KBM-7 (cell line): ENCODE data around the gene TNFSF12.
A peak's percentile ranks its signal among the peaks of the same experiment; 100 is the strongest.

ENCODE experiments used
- DNase-seq: peaks from one replicate; pipeline ENCODE4 v3.0.0-alpha.2; 2015
- in situ Hi-C: fragments of 300-500 bp; cut with MboI; formaldehyde crosslinking; loops from 2 replicates; pipeline ENCODE4 v1.14.3; 2020; ENCODE audit warnings: low sequenced_read_pairs, low pct_unique_long_range_greater_than_20kb, mixed read lengths

Gene TNFSF12

DNA sequence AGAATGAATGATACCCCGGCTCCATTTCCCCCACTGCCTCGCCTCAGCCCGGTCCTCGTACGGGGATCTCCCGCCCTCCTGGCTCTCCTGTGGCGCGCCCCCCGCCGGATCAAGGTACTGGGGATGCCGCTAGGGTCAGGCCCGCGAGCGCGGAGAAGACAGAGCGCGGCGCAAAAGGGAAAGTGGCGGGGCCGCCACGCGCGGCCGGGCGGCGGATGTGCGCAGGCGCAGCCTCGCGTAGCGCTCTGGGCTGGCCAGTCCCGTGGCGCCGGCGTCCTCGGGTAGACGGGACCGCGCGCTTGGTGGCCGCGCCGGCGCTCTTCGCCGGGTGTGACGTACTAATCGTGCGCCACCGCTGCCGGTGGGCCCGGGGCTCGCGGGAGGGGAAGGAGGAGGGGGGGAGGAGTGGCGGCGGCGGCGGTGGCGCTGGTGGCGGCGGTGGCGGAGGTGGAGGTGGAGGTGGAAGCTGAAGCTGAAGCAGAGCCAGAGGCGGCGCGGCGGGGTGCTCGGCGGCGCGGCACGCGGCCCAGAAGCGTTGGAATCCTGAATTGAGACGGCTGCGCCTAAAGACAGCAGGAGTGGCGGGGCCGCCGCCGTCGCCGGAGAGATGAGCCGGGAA, 12.8 kb downstream of the TNFSF12 start, which contains the start of gene SENP3:
Gene SENP3 (plus strand): TSS at position 331 of the 619 bp plus-strand sequence. CDS start 1,158 bp downstream, outside the sequence.
- DNase-seq: peak; percentile 86
- in situ Hi-C loops: no loop called here

DNA sequence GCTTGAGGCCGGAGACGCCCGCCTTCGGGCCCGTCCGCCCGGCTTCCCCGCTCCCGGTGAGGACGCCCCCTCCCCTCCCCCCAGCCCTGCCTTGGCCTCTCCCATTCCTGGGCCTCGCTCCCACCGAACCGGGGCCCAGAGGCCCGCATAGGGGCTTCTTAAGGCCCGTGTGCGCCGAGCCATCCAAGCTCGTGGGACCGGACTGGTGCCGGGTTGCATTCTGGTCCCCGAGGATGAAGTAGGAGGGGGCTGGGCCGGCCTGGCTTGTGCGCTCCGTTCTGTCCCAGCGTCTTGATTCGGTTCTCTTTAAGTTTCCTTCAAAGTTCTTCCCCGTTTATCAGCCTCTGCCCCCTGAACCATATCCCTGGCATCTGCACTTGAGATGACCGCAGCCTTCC, 13.3 kb downstream of the TNFSF12 start:
- in situ Hi-C loops: no loop called here
- DNase-seq: no peak

DNA sequence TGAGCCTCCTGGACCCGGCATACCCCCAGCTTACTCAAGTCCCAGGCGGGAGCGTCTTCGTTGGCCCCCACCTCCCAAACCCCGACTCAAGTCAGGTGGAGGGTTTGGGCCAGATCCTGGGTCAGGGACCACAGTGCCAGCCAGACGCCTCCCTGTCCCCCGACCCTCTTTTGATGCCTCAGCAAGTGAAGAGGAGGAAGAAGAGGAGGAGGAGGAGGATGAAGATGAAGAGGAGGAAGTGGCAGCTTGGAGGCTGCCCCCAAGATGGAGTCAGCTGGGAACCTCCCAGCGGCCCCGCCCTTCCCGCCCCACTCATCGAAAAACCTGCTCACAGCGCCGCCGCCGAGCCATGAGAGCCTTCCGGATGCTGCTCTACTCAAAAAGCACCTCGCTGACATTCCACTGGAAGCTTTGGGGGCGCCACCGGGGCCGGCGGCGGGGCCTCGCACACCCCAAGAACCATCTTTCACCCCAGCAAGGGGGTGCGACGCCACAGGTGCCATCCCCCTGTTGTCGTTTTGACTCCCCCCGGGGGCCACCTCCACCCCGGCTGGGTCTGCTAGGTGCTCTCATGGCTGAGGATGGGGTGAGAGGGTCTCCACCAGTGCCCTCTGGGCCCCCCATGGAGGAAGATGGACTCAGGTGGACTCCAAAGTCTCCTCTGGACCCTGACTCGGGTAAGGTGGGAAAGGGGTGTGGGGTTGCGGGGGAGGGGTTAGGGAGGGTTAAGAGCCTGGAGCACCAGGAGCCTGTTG, 14.4 kb downstream of the TNFSF12 start:
- no peak for DNase-seq
- in situ Hi-C loops: no loop called here

DNA sequence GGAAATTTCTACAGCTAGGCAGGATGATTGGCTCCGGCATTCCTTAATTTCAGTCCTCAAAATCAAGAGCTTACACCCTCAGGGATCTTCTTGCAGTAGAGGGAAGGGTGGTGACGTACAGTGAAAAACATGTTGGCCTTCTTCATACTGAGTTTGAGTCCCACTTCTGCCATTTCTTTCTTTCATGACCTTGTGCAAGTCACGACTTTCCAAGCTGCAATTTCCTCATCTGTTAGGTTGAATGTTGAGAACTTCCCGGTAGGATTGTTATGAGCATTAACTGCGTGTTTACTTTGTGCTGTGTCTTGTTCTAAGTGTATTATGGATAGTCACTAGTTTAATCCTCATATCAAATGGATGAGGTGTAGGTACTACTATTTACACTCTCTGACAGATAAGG, 20.7 kb downstream of the TNFSF12 start:
- DNase-seq: no peak
- in situ Hi-C loops: no loop called here

DNA sequence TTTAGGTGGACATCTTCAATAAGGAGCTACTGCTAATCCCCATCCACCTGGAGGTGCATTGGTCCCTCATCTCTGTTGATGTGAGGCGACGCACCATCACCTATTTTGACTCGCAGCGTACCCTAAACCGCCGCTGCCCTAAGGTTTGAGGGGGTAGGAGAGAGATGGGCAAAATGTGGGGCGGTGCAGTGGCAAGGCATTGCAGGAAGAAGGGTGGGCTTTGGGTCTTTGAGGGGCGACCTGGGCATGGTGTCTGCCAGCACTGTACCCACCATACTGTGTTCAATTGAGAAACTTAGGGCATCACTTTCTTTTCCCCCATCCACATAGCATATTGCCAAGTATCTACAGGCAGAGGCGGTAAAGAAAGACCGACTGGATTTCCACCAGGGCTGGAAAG, 21.5 kb downstream of the TNFSF12 start:
- in situ Hi-C loops: no loop called here
- no peak for DNase-seq

DNA sequence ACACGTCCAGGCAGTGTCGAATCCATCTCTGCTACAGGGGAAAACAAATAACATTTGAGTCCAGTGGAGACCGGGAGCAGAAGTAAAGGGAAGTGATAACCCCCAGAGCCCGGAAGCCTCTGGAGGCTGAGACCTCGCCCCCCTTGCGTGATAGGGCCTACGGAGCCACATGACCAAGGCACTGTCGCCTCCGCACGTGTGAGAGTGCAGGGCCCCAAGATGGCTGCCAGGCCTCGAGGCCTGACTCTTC, 23.4 kb downstream of the TNFSF12 start:
- in situ Hi-C loops: no loop called here
- DNase-seq: no peak

DNA sequence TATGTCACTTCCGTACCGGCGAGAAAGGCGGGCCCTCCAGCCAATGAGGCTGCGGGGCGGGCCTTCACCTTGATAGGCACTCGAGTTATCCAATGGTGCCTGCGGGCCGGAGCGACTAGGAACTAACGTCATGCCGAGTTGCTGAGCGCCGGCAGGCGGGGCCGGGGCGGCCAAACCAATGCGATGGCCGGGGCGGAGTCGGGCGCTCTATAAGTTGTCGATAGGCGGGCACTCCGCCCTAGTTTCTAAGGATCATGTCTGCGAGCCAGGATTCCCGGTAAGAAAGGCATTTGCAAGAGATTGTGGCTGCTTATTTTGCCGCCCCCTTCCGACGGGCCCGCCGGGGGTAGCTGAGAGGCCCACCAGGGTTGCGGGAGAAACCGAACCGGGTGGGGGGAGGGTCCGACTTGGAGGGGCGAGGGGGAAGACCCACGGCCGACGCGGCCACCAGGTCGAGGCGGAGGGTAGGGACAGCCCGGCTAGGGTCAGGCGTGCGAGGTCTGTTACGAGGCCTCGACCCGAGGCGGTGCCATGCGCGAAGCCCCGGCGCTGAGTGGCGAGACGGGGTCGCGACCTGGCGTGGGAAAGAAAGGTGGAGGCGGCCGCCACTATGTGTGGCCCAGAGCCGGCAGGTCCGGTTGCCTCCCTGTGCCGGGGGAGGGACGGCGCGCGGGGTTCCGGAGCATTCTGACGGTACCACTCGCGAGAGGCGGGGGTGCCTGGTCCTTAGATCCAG, 23.9 kb downstream of the TNFSF12 start:
- DNase-seq: peak; percentile 100
- in situ Hi-C loops: no loop called here

DNA sequence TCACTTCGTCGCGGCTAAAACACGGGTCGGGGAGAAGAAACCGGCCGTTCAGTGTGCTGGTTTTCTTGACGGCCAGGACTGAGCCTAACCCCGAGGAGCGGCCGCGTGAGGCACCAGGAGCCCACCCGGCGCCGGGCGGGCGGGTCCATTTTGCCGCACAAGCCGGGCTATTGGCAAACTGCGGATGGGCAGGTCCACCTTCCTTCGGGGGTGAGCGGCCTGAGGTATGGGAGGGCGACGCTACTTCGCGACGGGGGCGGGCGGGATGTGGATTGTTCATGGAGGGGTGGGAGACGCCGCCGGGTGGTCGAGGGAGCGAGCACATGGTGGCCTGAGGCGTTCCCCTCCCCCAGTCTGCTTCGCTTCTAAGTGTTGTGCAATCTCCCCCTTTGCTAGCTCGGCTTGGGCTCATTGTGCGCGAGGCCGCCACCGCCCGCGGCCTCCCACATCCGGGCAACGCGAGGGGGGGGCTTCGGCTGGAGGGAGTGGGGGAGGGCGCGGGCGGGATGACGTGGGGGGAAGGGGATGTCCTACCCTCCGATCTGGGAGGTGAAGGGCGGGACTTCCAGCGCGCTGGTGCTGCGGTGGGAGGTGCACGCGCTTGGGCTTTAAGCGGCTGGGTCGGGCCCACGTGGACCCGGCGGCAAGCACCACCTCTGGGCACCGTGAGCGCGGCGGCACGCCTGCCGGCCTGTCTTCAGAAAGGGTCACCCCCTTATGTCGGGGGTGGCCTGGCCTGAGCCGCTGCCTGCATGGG, 24.6 kb downstream of the TNFSF12 start:
- peak; percentile 88 for DNase-seq
- in situ Hi-C loops: no loop called here

DNA sequence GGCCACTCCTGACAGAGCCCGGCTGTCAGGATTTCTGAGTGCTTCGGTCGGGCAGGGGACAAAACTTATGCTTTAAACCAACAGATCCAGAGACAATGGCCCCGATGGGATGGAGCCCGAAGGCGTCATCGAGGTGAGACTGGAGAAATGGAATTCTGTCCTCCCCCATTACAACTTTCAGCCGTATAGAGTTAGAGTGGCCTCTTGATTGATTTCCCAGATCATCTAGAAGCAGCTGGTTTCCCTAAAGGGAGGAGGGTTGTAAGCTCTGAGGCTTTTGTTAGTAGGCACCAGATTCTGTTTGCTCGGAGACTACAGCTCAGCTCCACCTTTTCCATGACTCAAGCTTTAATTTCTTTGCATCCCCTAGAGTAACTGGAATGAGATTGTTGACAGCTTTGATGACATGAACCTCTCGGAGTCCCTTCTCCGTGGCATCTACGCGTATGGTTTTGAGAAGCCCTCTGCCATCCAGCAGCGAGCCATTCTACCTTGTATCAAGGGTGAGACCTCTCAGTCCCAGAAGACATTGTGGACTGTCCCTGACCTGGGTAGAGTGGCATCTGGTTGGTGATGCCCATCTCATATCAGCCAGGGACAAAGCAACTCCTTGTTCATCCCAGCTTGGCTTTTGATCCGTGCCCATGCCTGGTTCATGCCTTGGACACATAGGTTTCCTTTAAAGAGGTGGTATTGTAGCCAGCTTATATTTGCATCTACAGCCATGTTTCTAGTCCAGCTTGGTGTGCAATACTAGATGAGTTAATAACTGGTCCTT, 25.5 kb downstream of the TNFSF12 start:
- in situ Hi-C loops: no loop called here
- DNase-seq: no peak

DNA sequence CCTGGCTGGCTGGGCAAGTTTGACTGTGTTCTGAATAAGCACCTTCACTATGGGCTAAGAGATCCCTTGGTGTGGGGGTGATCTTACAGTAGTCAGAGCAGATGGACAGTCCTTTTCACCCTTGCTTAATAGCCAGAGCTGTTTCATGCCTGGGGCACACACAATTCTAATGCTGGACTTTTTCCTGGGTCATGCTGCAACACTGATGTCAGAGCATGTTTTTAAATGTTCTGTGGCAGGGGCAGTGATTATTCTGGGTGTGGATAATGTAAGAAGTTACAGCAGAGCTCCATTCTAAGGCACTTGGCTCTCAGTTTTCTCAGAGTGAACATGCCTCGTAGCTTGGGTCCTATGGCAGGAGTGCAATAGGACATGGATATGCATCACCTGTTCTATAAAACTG, 26.6 kb downstream of the TNFSF12 start:
- in situ Hi-C loops: no loop called here
- no peak for DNase-seq

DNA sequence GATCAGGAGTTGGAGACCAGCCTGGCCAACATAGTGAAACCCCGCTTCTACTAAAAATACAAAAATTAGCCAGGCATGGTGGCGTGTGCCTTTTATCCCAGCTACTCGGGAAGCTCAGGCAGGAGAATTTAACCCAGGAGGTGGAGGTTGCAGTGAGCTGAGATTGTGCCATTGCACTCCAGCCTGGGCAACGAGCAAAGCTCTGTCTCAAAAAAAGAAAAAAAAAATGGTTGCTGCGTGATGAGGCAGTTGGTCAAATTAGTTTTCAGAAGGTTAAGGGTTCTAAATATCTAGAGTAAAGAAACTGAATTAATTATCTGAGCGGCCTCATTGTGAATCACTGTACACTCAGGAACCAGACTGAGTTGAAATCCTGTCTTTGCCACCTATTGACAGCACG, 27.1 kb downstream of the TNFSF12 start:
- in situ Hi-C loops: no loop called here
- DNase-seq: no peak

DNA sequence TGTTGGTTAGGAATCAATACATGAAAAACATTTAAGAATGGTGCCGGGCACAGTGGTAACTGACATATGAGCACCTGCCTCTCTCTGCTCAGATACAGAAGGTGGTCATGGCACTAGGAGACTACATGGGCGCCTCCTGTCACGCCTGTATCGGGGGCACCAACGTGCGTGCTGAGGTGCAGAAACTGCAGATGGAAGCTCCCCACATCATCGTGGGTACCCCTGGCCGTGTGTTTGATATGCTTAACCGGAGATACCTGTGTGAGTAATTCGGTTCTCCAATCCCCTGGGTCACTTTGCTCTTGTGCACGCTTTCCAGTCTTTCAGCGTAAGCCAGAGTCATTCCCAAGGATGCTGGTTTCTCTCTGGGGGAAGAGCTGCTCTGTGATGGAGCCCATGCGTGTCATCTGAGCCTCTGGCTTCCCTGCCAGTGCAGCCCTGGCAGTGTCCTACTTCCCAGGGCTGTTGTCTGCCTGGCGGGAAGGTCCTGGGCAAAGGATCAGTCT, 27.6 kb downstream of the TNFSF12 start:
- no peak for DNase-seq
- in situ Hi-C loops: no loop called here

DNA sequence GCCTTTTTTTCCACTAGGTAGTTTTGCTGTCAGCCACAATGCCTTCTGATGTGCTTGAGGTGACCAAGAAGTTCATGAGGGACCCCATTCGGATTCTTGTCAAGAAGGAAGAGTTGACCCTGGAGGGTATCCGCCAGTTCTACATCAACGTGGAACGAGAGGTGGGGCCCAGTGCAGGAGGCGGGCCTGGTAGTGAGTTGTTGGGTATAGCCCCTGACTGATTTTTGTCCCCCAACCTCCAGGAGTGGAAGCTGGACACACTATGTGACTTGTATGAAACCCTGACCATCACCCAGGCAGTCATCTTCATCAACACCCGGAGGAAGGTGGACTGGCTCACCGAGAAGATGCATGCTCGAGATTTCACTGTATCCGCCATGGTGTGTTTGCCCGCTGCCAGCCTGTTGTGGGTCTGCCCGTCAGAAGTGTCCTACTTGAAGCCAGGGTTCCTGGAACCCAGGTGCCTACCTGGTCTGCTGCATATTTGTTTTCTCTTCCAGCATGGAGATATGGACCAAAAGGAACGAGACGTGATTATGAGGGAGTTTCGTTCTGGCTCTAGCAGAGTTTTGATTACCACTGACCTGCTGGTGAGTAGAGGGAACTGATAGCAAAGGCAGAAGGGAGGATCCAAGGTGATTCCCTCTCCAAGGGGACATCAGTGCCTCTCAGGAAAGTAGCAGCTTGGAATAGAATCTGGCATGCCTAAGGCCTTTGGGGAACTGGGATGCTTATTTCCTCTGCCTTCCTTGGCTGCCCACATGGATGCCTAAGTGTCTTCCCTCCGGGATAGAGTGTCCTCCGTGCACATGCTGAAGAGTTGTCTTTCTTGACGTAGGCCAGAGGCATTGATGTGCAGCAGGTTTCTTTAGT, 28.7 kb downstream of the TNFSF12 start:
- in situ Hi-C loops: no loop called here
- DNase-seq: peak; percentile 18

DNA sequence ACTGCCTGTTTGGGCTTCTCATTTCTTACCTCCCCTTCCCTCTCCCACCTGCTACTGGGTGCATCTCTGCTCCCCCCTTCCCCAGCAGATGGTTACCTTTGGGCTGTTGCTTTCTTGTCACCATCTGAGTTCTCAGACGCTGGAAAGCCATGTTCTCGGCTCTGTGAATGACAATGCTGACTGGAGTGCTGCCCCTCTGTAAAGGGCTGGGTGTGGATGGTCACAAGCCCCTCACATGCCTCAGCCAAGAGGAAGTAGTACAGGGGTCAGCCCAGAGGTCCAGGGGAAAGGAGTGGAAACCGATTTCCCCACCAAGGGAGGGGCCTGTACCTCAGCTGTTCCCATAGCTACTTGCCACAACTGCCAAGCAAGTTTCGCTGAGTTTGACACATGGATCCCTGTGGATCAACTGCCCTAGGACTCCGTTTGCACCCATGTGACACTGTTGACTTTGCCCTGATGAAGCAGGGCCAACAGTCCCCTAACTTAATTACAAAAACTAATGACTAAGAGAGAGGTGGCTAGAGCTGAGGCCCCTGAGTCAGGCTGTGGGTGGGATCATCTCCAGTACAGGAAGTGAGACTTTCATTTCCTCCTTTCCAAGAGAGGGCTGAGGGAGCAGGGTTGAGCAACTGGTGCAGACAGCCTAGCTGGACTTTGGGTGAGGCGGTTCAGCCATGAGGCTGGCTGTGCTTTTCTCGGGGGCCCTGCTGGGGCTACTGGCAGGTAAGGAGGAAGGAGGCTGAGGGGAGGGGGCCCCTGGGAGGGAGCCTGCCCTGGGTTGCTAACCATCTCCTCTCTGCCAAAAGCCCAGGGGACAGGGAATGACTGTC, 30.4 kb downstream of the TNFSF12 start, which contains the start of gene CD68:
Gene CD68 (plus strand): TSS at position 638 of the 833 bp plus-strand sequence. CDS start 40 bp downstream, at position 678.
- in situ Hi-C loops: no loop called here
- DNase-seq: peak; percentile 93

DNA sequence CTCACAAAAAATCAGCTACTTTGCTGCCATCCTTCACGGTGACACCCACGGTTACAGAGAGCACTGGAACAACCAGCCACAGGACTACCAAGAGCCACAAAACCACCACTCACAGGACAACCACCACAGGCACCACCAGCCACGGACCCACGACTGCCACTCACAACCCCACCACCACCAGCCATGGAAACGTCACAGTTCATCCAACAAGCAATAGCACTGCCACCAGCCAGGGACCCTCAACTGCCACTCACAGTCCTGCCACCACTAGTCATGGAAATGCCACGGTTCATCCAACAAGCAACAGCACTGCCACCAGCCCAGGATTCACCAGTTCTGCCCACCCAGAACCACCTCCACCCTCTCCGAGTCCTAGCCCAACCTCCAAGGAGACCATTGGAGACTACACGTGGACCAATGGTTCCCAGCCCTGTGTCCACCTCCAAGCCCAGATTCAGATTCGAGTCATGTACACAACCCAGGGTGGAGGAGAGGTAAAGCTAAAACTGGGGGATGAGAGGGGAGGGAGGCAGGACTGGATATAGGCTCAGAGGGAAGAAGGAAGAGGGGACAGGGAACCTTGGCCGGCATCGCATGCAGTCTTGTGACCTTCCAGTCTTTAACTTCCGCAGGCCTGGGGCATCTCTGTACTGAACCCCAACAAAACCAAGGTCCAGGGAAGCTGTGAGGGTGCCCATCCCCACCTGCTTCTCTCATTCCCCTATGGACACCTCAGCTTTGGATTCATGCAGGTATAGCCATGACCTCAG, 31.2 kb downstream of the TNFSF12 start:
- in situ Hi-C loops: no loop called here
- DNase-seq: peak; percentile 28
